Left renal cortex interstitium (tissue), 4 donors: ENCODE measurements around the gene CEP89. TPM values are rescaled to one million over a fixed set of nuclear protein-coding genes. Genes with fewer than 3 reads are reported as not detected.
"Not testable (repeated sequence)": the region's sequence is repeated elsewhere in the genome, so short reads cannot be mapped to it uniquely, and the experiment has no call there.

Experiments
- DNase-seq, 4 donors: peaks; one replicate each; pipeline ENCODE4 v3.0.0-alpha.2; 2013; ENCODE audit warnings: low read depth in 4 of 4, low spot score in 2 of 4, missing footprints in 1 of 4
- polyA plus RNA-seq, 4 donors: library from polyadenylated mRNA; unstranded; fragments of 120-200 nt; gene quantifications; one replicate each; pipeline ENCODE4 v1.2.1, GENCODE V29; 2013; ENCODE audit not compliant: insufficient read length in 4 of 4

The CEP89 gene
- 10 to 100 TPM; 29.0 to 35.9 (median 32.6) TPM for polyA plus RNA-seq

DNA sequence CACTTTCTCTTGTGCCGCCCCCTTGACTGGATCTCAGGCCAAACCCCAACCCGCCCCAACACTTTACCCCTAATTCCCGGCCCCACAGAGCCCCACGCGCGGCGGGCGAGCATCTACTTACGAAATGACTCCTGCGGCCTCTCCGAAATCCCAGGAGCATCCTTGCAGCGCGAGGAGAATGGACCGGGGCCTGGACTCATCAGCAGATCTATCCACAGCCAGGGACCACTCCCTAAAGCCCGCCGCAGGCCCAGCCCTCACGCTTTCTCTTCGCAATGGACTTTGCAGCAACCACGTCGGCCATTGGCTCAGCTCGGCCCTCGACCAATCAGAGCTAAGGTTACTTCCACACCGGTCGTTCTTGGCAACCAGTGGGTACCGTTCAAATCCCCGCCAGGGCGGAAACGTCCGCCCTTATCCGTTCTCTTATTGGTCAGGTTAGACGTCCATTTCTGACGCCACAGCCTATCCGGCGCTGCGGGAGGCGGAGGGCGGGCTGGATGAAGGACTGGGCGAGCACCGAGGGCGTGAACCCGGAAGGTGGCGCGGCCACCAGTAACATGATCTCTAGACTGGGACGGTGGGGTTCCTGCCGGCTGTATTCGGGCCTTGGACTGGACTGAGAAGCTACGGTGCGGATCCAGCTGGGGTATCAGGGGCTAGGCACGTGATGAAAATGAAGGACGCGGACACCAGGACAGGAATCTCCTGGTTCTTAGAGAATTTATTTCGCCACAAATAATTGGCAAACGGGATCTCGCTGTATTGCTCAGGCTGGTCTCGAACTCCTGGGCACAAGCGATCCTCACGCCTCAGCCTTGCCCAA lies at the start of gene CEP89, which contains the start of gene FAAP24:
TSS of gene CEP89 (minus strand) at position 244 of the 826 bp plus-strand sequence. CDS start at position 160, 84 bp downstream.
TSS of gene FAAP24 (plus strand) at position 528 of the 826 bp plus-strand sequence. CDS start 955 bp downstream, outside the sequence.
- DNase-seq: peak; percentile 98 to 99 (median 99)

DNA sequence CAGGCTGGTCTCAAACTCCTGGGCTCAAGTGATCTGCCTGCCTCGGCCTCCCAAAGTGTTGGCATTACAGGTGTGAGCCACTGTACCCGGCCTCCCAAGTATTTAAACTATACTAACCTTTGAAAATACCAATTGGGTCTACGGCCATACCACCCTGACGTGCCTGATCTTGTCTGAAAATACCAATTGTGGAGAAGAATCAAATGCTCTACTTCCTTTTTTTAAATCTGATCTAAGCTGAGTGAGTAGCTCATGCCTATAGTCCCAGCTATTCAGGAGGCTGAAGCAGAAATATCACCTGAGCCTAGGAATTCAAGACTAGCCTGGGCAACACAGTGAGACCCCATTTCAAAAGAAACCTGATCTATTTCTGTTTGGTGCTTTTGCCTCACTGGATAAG lies 39.1 kb upstream of the CEP89 start:
- DNase-seq: not testable (repeated sequence)

- no peak for DNase-seq
These were observed 37.0 kb upstream of the CEP89 start for GRCh38 chr19:33008738-33009137.

GRCh38 chr19:33005440-33005839 lies 33.7 kb upstream of the CEP89 start:
- DNase-seq: no peak

- not testable (repeated sequence) for DNase-seq
These were observed 31.8 kb upstream of the CEP89 start for GRCh38 chr19:33003424-33004024.

DNA sequence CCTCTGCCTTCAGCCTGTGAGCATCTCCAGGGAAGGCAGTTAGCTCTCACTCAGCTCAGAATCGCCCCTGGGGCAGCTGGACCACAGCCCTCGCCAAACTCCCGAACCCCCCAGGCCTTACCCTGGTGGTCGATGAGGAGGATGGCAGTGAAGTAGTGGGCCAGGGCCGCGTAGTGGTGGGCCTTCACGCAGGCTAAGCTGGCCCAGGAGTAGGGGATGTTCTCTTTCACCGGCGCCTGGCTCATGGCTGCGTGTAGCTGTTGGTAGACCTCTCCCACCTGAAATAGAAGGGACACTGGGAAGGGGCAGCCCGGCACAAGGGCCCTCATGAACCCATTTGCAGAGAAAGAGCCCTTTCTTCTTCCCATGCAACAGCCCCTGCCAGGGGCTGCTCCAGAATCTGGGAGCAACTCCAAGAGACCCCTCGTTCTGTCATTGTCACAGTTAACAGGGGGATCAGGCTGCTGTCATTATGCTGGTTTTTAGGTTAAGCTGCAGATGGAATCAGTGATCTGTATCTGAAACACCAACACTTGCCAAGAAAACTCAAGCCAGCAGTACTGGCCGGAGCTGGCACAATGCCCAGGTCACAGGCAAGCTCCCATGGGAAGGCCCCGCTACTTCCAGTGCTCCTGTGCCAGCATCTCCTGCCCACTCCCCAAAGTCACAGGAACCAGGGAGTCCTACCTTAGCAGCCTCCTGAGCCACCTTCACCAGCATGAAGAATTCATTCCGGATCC lies 30.5 kb upstream of the CEP89 start:
- not testable (repeated sequence) for DNase-seq

DNA sequence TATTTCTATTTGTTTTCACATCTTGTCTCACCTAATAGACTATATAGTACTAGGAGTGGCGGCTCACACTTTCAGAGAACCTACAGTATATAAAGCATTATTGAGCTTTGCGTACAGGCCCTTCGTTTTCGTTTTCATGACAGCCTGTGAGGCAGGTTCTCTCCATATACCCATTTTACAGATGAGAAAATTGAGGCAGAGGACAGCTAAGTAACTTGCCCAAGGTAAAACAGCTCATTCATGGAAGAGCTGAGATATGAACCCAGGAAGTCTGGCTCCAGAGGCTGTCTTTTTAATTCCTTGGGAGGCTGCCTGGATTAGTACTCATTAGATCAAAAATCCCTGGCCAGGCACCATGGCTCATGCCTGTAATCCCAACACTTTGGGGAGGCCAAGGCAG lies 29.2 kb upstream of the CEP89 start:
- DNase-seq: no peak

- DNase-seq: no peak
These were observed 28.8 kb upstream of the CEP89 start for GRCh38 chr19:33000510-33000909.

DNA sequence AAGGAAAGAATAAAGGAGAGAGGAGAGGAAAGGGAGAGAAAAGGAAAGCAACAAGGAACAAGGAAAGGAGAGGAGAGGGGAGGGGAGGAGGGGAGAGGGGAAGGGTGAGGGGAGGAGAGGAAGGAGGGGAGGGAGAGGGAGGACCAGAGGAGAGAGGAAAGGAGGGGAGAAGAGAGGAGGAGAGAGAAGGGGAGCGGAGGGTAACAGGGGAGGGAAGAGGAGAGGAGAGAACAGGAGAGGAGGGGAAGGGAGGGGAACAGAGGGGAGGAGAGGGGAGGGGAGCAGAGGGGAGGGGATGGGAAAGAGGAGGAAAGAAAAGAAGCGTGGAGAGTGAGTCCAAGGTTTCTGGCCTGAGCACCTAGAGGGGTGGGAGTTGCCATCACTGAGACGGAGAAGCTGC lies 27.0 kb upstream of the CEP89 start:
- DNase-seq: no peak

GRCh38 chr19:32997716-32998355 lies 26.1 kb upstream of the CEP89 start:
- no peak for DNase-seq

GRCh38 chr19:32997061-32997464 lies 25.3 kb upstream of the CEP89 start:
- not testable (repeated sequence) for DNase-seq

DNA sequence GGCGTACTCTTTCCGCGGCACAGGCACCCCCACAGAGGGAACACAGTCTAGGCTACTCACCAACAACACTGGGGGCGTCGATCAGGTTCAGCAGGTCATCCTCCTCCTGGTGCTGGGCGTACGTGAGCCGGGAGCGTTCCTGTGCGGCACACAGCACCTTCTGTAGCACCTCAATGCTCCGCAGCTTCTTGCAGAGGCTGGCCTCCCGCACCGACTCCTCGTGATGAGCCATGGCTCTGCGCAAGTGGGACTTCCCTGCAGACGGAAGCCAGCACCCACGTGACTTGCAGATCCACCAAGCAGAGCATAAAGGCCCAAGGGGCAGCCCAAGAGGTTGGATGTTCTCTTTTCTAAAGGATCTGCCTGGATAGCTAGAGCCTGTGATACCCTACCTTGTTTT lies 24.2 kb upstream of the CEP89 start:
- DNase-seq: not testable (repeated sequence)

DNA sequence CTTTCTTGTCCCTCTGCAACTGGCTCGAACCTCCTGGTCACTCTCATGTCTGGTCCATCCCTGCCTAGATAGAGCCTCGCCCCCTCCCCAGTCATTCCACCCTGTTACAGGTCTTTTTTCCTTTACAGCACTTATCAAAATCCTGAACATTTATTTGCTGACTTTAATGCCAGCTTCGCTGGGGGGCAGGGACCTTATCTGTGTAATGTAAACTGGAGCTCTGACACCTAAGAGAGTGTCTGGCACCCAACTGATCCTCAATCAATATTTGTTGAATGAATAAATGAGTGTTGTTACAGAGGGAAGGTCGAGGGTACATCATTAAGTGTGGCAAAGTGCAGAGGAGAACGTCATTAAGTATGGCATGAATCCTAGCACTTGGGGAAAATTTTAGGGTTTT lies 17.0 kb upstream of the CEP89 start:
- no peak for DNase-seq

DNA sequence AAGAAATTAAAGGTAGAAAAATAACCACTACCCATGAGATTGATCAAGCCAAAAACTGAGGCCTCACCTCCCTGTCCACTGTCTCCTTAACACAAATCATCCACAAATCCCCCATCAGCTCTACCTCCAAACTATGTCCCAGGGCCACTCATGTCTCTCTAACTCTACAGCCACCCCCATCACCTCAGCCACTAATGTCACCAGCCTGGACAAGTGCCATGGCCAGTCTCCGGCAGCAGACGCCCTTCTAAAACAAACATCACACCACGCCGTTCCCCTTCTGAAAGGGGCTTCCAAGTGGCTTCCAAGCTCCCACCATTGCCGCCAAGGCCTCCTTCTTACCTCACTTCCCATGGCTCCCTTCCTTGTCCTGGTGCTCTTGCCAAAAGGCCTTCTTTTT lies 16.5 kb upstream of the CEP89 start:
- DNase-seq: not testable (repeated sequence)

DNA sequence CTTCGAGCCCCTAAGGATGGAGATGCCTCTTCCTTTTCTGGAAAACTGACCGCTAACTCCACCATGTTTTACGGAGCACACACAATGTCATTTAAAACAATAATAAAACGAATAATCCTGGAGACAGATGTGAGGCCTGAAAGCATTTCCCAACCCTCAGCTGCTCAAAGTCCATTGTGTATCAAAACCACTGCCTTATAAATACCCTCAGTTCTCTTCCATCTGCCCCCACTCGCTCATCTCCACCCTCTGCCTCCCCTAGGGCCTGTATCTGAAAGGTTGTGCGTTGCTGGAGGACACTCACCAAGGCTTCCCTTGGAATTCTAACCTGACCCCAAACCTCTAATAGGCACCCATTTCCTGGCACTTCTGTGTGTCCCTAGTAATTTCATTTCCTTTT lies 10.7 kb upstream of the CEP89 start:
- not testable (repeated sequence) for DNase-seq

DNA sequence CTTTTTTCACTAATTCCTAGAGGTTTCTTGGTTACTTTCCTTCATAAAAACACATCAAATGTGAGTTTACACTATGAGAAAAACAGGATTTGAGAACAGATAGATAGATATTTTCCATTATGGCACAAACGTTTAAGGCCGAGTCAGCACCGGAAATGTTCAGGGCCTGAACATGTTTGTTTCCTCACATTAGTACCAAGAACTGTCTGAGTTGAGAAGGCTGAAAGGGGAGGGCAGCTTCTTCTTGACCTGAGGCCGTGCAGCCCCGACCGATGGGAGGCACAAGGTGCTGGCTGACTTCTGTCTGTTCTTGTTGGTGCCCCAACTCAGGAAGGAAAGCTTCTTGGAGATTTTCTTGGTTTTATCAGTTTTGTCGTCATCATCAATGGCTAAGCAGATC lies 8.0 kb upstream of the CEP89 start:
- not testable (repeated sequence) for DNase-seq

GRCh38 chr19:32977813-32978212 lies 6.1 kb upstream of the CEP89 start:
- not testable (repeated sequence) for DNase-seq

- no peak for DNase-seq
These were observed 5.5 kb upstream of the CEP89 start for GRCh38 chr19:32977280-32977679.

- peak; percentile 16 to 48 (median 30) for DNase-seq
These were observed 4.6 kb upstream of the CEP89 start for GRCh38 chr19:32976223-32976805.

GRCh38 chr19:32971012-32971595 lies 654 bp downstream of the CEP89 start:
- no peak for DNase-seq
